ENCODE data around the gene ZC3H18.

ZC3H18 gene

DNA sequence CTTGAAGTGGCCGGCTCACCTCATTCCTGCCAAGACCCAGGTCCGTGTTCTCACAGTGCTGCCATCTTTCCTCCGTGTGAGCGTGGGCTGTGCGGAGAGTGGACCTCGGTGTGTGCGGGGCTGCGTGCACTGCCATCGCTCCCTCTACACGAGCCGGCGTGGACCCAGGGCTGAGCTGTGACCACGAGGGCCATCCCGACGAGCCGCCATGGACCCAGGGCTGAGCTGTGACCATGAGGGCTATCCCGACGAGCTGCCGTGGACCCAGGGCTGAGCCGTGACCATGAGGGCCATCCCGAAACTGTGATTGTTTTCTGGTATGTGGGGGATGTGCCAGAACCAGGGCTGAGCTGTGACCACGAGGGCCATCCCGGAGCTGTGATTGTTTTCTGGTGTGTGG is 101.6 kb downstream of the ZC3H18 start:
- DNase-seq: no peak

DNA sequence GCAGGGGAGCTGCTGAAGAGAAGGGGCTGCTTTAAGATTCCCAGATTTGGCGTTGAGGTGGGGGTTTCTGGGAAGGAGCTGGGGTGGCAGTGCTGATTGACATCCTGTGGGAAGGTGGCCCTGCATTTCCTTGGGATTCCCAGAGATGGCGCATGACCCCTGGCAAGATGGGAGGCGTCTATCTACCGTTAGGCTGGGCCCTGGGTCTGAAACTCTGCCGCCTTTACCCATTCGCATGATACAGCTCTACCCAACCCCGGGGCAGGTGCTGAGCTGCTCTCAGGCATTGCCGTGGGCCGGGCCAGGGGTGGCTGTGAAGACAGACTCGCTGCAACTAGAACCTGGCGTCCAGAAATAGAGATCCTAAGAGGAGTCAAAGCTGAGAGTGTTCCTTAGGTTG is 102.6 kb downstream of the ZC3H18 start:
- DNase-seq: no peak

DNA sequence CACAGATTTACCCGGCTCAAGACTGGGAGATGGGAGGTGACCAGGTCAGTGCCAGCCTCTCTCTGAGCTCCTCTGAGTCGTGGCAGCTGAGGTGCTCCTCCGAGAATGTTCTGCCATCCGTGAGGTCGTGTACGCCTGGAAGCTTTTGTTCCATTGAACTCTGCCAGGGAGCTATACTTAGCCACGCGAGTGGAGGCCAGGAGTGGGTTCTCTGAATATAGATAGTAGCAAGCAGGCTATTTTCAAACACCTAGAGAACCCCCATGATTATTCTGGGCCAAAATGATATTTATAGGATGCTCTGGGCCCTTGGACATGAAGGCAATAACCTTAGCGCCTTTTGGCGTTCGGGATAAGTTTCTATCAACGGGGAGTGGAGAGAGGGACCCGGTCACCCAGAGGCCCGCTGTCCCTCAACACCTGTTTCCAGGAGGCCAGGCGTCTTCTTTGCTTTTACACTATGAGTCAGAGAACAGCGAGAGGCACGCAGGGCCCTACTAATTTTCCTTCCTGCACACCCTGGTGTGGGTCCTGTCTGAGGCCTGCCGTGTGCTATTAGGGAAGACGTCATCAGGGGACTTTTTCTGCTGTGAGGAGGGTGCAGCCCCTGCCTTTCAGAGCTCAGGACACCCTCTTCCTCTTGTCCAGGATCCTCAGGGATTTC is 103.6 kb downstream of the ZC3H18 start:
- no peak for DNase-seq

DNA sequence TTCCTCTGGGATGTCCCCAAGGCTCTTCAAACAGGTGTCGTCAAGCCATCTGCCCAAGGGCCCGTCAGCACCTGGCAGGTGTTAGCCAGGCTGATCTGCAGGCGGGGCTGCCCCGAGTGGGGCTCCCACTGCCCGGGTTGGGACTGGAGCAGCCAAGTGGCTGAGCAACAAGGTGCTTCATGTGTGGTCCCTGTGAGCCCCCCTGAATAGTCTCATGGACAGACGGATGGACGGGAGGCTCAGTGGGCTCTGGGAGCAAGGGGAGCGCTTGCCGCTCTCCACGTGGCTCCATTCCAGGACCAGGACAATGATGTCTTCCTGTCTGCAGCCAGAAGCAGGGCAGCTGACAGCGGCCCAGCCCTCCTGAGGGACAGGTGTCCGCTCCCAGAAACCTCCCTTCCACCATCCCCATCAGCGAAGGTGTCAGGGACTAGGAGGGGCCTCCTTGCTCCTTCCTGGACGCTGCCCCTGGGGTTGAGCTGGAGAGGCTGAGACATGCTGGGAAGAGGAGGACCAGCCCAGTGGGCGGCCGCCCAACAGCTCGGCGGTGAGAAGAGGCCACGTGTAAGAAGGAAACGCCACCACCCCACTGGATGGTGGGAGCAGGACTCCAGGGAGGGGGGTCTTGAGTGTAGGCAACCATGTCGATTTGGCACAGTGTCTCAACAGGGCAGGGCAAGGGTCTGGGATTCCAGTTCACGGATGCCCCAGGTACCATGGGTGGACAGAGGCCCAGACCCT is 106.5 kb downstream of the ZC3H18 start:
- DNase-seq: no peak

DNA sequence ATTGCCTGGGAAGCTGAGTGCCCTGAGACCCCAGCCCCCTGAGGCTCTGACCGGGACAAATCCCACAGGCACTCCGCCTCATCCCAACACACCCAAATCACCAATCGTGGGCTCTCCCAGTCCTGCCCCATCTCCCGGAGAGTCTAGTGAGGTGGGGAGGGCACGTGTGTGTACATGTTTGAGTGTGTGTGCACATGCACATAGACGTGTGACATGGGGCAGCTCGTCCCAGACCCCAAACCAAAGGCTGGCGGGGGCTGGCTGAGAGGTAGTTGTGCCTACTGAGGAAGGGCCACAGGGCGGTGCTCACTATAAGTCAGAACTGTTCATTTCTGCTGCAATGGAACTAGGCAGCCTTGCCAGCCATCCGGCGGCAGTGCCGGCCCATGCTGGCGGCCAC is 107.5 kb downstream of the ZC3H18 start:
- no peak for DNase-seq

DNA sequence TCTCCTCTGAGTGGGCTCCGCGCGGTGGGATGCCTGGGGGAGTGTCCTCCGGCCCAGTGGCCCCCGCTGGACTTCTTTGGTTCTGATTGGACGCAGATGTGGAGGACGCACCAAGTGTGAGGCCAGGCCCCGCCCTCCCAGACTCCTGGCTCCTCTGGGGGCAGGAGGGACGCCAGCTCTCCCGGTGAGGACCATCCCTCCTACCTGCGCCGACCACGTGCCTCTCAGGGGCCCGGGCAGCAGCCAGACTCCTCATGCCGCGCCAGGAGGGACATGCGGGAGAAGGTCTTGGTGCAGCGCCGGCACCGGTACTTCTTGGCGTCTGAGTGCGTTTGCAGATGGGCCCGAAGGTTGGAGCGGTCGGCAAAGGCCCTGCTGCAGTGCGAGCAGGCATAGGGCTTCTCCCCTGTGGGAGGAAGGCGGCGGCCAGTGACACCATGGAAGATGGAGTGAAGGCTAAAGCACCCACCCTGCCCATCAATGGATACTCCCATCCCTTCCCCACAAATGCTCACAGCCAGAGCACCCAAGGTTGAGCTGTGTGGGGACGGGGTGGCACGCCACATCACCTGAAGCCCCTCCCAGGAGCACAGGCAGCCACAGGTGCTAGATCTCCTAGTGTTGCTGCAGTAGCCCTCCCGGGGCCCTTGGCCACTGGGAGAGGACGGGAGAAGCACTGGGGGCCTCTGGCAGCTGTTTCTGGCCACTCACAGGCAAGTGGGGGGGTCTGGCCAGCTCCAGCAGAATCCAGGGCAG is 108.2 kb downstream of the ZC3H18 start:
- DNase-seq: no peak

DNA sequence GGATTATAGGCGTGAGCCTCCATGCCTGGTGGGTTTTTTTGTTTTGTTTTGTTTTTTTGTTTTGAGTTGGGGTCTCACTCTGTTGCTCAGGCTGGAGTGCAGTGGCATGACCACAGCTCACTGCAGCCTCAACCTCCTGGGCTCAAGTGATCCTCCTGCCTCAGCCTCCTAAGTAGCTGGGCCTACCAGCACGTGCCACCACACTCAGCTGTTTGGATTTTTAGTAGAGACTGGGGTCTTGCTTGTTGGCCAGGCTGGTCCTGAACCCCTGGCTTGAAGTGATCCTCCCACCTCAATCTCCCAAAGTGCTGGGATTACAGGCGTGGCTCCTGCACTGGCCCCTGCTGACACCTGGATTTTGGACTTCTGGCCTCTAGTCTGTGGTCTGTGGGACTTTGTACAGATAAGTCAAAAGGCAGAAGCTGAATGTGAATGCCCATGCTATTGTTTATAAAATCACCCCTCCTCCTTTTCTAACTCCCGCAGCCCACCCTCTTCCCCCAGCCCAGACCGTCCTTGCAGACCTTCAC is 110.4 kb downstream of the ZC3H18 start:
- DNase-seq: no peak

DNA sequence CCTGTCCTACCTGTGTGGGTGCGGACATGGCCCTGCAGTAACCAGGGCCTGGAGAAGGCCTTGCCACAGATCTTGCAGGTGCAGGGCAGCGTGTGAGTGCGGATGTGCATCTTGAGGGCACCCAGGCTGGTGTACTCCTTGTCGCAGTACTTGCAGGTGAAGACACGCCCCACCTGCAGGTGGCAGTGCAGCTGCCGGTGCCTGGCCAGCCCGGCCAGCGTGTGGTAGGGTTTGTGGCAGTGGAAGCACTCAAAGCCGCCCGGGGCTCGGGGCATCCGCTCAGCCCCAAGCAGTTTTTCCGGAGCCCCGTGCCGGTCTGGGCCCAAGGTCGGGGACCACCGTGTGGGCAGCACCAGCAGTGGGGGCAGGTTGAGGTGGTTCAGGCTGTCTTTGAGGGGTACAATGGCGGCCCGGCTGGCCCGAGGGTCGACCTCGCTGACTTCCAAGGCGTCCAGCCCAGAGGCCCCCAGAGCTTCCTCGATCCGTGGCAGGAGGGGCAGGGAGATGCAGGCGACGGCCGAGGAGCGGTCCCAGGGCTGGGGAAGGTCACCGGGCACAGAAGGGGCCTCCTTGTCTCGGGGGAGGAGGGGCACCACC is 111.0 kb downstream of the ZC3H18 start:
- DNase-seq: no peak
